ENCODE data around the gene AMHR2. TPM values are rescaled to one million over a fixed set of nuclear protein-coding genes. Genes with fewer than 3 reads are reported as not detected.

Gene AMHR2
- total and polyA plus RNA-seq, 9 of the 15 experiments (the other 6 are each of a cell fraction or from before 2014, with no cell fraction given), result 8.9 to 49.7 (median 19.3) TPM

- TF ChIP-seq, protein P1, sequence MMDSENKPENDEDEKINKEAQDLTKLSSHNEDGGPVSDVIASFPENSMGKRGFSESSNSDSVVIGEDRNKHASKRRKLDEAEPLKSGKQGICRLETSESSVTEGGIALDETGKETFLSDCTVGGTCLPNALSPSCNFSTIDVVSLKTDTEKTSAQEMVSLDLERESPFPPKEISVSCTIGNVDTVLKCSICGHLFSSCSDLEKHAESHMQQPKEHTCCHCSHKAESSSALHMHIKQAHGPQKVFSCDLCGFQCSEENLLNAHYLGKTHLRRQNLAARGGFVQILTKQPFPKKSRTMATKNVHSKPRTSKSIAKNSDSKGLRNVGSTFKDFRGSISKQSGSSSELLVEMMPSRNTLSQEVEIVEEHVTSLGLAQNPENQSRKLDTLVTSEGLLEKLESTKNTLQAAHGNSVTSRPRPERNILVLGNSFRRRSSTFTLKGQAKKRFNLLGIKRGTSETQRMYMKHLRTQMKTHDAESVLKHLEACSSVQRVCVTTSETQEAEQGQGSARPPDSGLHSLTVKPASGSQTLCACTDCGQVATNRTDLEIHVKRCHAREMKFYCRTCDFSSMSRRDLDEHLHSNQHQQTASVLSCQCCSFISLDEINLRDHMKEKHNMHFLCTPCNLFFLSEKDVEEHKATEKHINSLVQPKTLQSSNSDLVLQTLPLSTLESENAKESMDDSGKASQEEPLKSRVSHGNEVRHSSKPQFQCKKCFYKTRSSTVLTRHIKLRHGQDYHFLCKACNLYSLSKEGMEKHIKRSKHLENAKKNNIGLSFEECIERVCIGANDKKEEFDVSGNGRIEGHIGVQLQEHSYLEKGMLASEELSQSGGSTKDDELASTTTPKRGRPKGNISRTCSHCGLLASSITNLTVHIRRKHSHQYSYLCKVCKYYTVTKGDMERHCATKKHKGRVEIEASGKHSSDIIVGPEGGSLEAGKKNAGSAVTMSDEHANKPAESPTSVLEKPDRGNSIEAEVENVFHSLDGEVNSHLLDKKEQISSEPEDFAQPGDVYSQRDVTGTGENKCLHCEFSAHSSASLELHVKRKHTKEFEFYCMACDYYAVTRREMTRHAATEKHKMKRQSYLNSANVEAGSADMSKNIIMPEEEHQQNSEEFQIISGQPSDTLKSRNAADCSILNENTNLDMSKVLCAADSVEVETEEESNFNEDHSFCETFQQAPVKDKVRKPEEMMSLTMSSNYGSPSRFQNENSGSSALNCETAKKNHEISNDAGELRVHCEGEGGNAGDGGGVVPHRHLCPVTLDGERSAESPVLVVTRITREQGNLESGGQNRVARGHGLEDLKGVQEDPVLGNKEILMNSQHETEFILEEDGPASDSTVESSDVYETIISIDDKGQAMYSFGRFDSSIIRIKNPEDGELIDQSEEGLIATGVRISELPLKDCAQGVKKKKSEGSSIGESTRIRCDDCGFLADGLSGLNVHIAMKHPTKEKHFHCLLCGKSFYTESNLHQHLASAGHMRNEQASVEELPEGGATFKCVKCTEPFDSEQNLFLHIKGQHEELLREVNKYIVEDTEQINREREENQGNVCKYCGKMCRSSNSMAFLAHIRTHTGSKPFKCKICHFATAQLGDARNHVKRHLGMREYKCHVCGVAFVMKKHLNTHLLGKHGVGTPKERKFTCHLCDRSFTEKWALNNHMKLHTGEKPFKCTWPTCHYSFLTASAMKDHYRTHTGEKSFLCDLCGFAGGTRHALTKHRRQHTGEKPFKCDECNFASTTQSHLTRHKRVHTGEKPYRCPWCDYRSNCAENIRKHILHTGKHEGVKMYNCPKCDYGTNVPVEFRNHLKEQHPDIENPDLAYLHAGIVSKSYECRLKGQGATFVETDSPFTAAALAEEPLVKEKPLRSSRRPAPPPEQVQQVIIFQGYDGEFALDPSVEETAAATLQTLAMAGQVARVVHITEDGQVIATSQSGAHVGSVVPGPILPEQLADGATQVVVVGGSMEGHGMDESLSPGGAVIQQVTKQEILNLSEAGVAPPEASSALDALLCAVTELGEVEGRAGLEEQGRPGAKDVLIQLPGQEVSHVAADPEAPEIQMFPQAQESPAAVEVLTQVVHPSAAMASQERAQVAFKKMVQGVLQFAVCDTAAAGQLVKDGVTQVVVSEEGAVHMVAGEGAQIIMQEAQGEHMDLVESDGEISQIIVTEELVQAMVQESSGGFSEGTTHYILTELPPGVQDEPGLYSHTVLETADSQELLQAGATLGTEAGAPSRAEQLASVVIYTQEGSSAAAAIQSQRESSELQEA (IDR thresholded peaks at IDR 0.05; ENCODE audit: low read depth), result no peak
- no peak for TF ChIP-seq HMG20B (CRISPR knock-in tag; IDR thresholded peaks at IDR 0.05)
- TF ChIP-seq MCM3 (IDR thresholded peaks at IDR 0.05), result no peak
- TF ChIP-seq NFE2 (IDR thresholded peaks at IDR 0.05; ENCODE audit: low read depth), result peak; percentile 49; the same call in 1 of the 2 replicates
- TF ChIP-seq ZHX1 (conservative IDR thresholded peaks at IDR 0.05; ENCODE audit: low read length), result no peak
- TF ChIP-seq JUND (IDR thresholded peaks at IDR 0.05; ENCODE audit: borderline replicate concordance, low read depth, low read length), result 0 out of 2 replicates have a peak, but pooled peaks have one; percentile 2
- peak; percentile 64; the same call in 1 of the 3 replicates for TF ChIP-seq JUND (tag; IDR thresholded peaks at IDR 0.05; ENCODE audit: borderline replicate concordance, low read depth, low read length)
- no peak for TF ChIP-seq SMAD3 (CRISPR knock-in tag; conservative IDR thresholded peaks at IDR 0.05)
- peak; percentile 49; the same call in 1 of the 2 replicates for TF ChIP-seq RFX1 (IDR thresholded peaks at IDR 0.05)
- TF ChIP-seq HLTF (IDR thresholded peaks at IDR 0.05), result no peak
- no peak for TF ChIP-seq ZNF511 (CRISPR knock-in tag; IDR thresholded peaks at IDR 0.05)
- TF ChIP-seq, protein P2, sequence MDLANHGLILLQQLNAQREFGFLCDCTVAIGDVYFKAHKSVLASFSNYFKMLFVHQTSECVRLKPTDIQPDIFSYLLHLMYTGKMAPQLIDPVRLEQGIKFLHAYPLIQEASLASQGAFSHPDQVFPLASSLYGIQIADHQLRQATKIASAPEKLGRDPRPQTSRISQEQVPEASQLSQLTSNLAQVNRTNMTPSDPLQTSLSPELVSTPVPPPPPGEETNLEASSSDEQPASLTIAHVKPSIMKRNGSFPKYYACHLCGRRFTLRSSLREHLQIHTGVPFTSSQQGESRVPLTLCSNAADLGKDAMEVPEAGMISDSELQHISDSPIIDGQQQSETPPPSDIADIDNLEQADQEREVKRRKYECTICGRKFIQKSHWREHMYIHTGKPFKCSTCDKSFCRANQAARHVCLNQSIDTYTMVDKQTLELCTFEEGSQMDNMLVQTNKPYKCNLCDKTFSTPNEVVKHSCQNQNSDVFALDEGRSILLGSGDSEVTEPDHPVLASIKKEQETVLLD (IDR thresholded peaks at IDR 0.05), result 0 out of 2 replicates have a peak, but pooled peaks have one; percentile 41
- TF ChIP-seq U2AF1 (optimal IDR thresholded peaks at IDR 0.05; ENCODE audit: low read depth, low read length), result no peak
Observed at GRCh38 chr12:53441040-53441833, 17.6 kb downstream of the AMHR2 start, which contains the start of gene PRR13 (continued).

All from K562 (cell line).